Measurements from ENCODE around the gene PLCB1.
"Not testable (repeated sequence)": the region's sequence is repeated elsewhere in the genome, so short reads cannot be mapped to it uniquely, and the experiment has no call there.

PLCB1 gene

GRCh38 chr20:8639112-8639778 is 507.2 kb downstream of the PLCB1 start:
- DNase-seq = no peak

GRCh38 chr20:8640461-8640860 is 508.4 kb downstream of the PLCB1 start:
- DNase-seq = no peak

- DNase-seq = no peak
Measured at GRCh38 chr20:8642247-8642646, 510.2 kb downstream of the PLCB1 start.

GRCh38 chr20:8644468-8644867 is 512.4 kb downstream of the PLCB1 start:
- not testable (repeated sequence) for DNase-seq

GRCh38 chr20:8645326-8645725 is 513.3 kb downstream of the PLCB1 start:
- DNase-seq = no peak

- DNase-seq = no peak
Measured at GRCh38 chr20:8646033-8646441, 514.0 kb downstream of the PLCB1 start.

GRCh38 chr20:8646716-8647115 is 514.6 kb downstream of the PLCB1 start:
- no peak for DNase-seq

GRCh38 chr20:8647961-8648441 is 515.9 kb downstream of the PLCB1 start:
- no peak for DNase-seq

GRCh38 chr20:8648466-8648865 is 516.4 kb downstream of the PLCB1 start:
- no peak for DNase-seq

GRCh38 chr20:8652396-8652795 is 520.3 kb downstream of the PLCB1 start:
- no peak for DNase-seq

- DNase-seq = no peak
Measured at GRCh38 chr20:8654486-8654885, 522.4 kb downstream of the PLCB1 start.

GRCh38 chr20:8656335-8656734 is 524.3 kb downstream of the PLCB1 start:
- no peak for DNase-seq

- no peak for DNase-seq
Measured at GRCh38 chr20:8657664-8658063, 525.6 kb downstream of the PLCB1 start.

- no peak for DNase-seq
Measured at GRCh38 chr20:8658103-8658502, 526.0 kb downstream of the PLCB1 start.

- DNase-seq = no peak
Measured at GRCh38 chr20:8661229-8661952, 529.3 kb downstream of the PLCB1 start.

- DNase-seq = no peak
Measured at GRCh38 chr20:8662433-8662954, 530.4 kb downstream of the PLCB1 start.

GRCh38 chr20:8663424-8663823 is 531.4 kb downstream of the PLCB1 start:
- DNase-seq = no peak

- DNase-seq = no peak
Measured at GRCh38 chr20:8664778-8665177, 532.7 kb downstream of the PLCB1 start.

GRCh38 chr20:8667306-8667705 is 535.2 kb downstream of the PLCB1 start:
- no peak for DNase-seq

- DNase-seq = no peak
Measured at GRCh38 chr20:8670207-8670892, 538.3 kb downstream of the PLCB1 start.

GRCh38 chr20:8670893-8671215 is 538.8 kb downstream of the PLCB1 start:
- DNase-seq = no peak

- DNase-seq = no peak
Measured at GRCh38 chr20:8671370-8671961, 539.4 kb downstream of the PLCB1 start.

GRCh38 chr20:8673116-8673515 is 541.0 kb downstream of the PLCB1 start:
- DNase-seq = no peak
